Stomach (tissue), 9 donors: ENCODE measurements around the gene SPRYD4. TPM values are rescaled to one million over a fixed set of nuclear protein-coding genes. Genes with fewer than 3 reads are reported as not detected.
A peak's percentile ranks its signal among the peaks of the same experiment; 100 is the strongest.
"Not testable (repeated sequence)": the region's sequence is repeated elsewhere in the genome, so short reads cannot be mapped to it uniquely, and the experiment has no call there.

Experiments used
- DNase-seq, 2 donors: peaks; one replicate each; pipeline versions ENCODE4 v3.0.0 to v3.0.0-alpha.2; 2013 to 2019
- H3K27ac ChIP-seq, 5 donors: fragments of 200-600 bp in 4 of 5; sonication (generic) in 4 of 5; one replicate each; pipeline ENCODE4 v1.5.1; 2013 to 2019; ENCODE audit warnings: mild to moderate bottlenecking in 1 of 5, moderate library complexity in 1 of 5
- H3K27me3 ChIP-seq, 3 donors: fragments of 200-600 bp; sonication (generic); one replicate each; pipeline ENCODE4 v1.5.1; 2017 to 2019; ENCODE audit warnings: mixed run types in 1 of 3
- H3K36me3 ChIP-seq, 4 donors: fragments of 200-600 bp; sonication (generic); 1 replicate in 3 of 4; 2 replicates in 1 of 4; pipeline ENCODE4 v1.5.1; 2016 to 2019
- H3K4me1 ChIP-seq, 4 donors: fragments of 200-600 bp; sonication (generic); one replicate each; pipeline ENCODE4 v1.5.1; 2016 to 2019
- H3K4me3 ChIP-seq, 4 donors: fragments of 200-600 bp; sonication (generic) in 3 of 4; one replicate each; pipeline ENCODE4 v1.5.1; 2016 to 2019; ENCODE audit warnings: mild to moderate bottlenecking in 1 of 4
- H3K9me3 ChIP-seq, 4 donors: fragments of 200-600 bp; sonication (generic); one replicate each; pipeline ENCODE4 v1.5.1; 2016 to 2019
- CTCF ChIP-seq, 7 experiments: fragments of 450-650 bp in 4 of 7; fragments of 200-600 bp in 3 of 7; sonication (generic) in 3 of 7; IDR thresholded peaks; one replicate each; pipeline ENCODE4 v1.5.1; 2016 to 2019; ENCODE audit warnings: antibody characterized with exemption in 7 of 7, control low read depth in 2 of 7, mild to moderate bottlenecking in 1 of 7
- EP300 ChIP-seq: sonication (generic); formaldehyde crosslinking; IDR thresholded peaks from one replicate; pipeline ENCODE4 v1.6.1; 2017; ENCODE audit warnings: antibody characterized with exemption
- POLR2A ChIP-seq, 4 donors: fragments of 450-650 bp; IDR thresholded peaks; one replicate each; pipeline ENCODE4 v1.6.1; 2016; ENCODE audit warnings: antibody characterized with exemption in 4 of 4, control low read depth in 2 of 4, mild to moderate bottlenecking in 1 of 4, moderate library complexity in 1 of 4
- POLR2AphosphoS5 ChIP-seq, 3 donors: sonication (generic); formaldehyde crosslinking; IDR thresholded peaks; one replicate each; pipeline ENCODE4 v1.6.1; 2016; ENCODE audit warnings: antibody characterized with exemption in 3 of 3
- WGBS, 5 donors: extraction: QIAGEN DNeasy Blood & Tissue Kit in 3 of 5; methylation state at CpG; one replicate each; pipeline versions ENCODE4 v1.1.5 to v1.1.7; 2013 to 2018; 5-methylcytosine and 5-hydroxymethylcytosine counted together
- intact Hi-C: fragments of 100-400 bp; cut with DNase I; formaldehyde crosslinking; loops from one replicate; pipeline ENCODE4 v1.15.1; 2023; ENCODE audit warnings: low total_unique reads
- polyA plus RNA-seq, 3 donors: library from polyadenylated mRNA; stranded (reverse); fragments of 200-250 nt; gene quantifications; one replicate each; pipeline ENCODE4 v1.2.3, GENCODE V29; 2013
- total RNA-seq, 5 donors: library from RNA; depleted of rRNA; stranded (reverse); fragments of >200 nt; gene quantifications; one replicate each; pipeline versions ENCODE4 v1.1.0 to v1.2.3, GENCODE V29; 2014 to 2016
- donor health status: healthy with polysubstance abuse.
- donor health status: Bipolar disorder and iron deficiency.
- donor health status: healthy.

SPRYD4 gene
- total and polyA plus RNA-seq, 8 donors = 0.29 to 5.8 (median 2.0) TPM

- WGBS, 5 donors = 78 to 87% (median 85%) methylated on average over 11 of the region's 11 CpGs
- intact Hi-C loops = no loop called here
- TF ChIP-seq CTCF (IDR thresholded peaks at IDR 0.05) = no peak
- no peak for TF ChIP-seq EP300
- TF ChIP-seq POLR2A (IDR thresholded peaks at IDR 0.05) = no peak
- no peak for TF ChIP-seq POLR2AphosphoS5 (IDR thresholded peaks at IDR 0.05)
- H3K4me3 ChIP-seq = no peak overlapping the region
- H3K9me3 ChIP-seq = no peaks in the 10 kb centered on the region
- H3K4me1 ChIP-seq = no peaks in the 10 kb centered on the region
- H3K36me3 ChIP-seq = peaks cover 0 to 11% (median 7%) of the 10 kb centered on the region in 4 donors
- no peak overlapping the region for H3K27ac ChIP-seq
- H3K27me3 ChIP-seq = no peaks in the 10 kb centered on the region
- DNase-seq = no peak
Observed at GRCh38 chr12:56437430-56438176, 30.8 kb upstream of the SPRYD4 start.

- H3K9me3 ChIP-seq, intact Hi-C loops, DNase-seq, H3K4me3 ChIP-seq, H3K27me3 ChIP-seq, H3K4me1 ChIP-seq, H3K36me3 ChIP-seq, H3K27ac ChIP-seq: not testable (repeated sequence)
- 35 to 68% (median 43%) methylated on average over 2 of the region's 2 CpGs for WGBS, 5 donors
Observed at GRCh38 chr12:56443208-56443607, 25.2 kb upstream of the SPRYD4 start.

- peak; percentile 90 to 97 for DNase-seq
- H3K27me3 ChIP-seq = no peaks in the 10 kb centered on the region
- peak within 1 kb of the TSS; percentile 57 to 74 (median 71) for H3K4me3 ChIP-seq
- peaks cover 9 to 19% (median 13%) of the 10 kb centered on the region in 4 donors for H3K4me1 ChIP-seq
- no peaks in the 10 kb centered on the region for H3K9me3 ChIP-seq
- H3K27ac ChIP-seq = peak within 1 kb of the TSS; percentile 84 to 98 (median 93)
- H3K36me3 ChIP-seq = no peaks in the 10 kb centered on the region
- TF ChIP-seq CTCF (IDR thresholded peaks at IDR 0.05) (peak in 2 of 7 experiments; percentile 6 to 36), POLR2A (IDR thresholded peaks at IDR 0.05) (no peak), POLR2AphosphoS5 (IDR thresholded peaks at IDR 0.05) (peak; percentile 58 to 87 (median 84)), EP300 (no peak)
- intact Hi-C loops = no loop called here
- 0 to 1% (median 0%) methylated on average over 50 to 58 of the region's 58 CpGs for WGBS, 5 donors
Observed at GRCh38 chr12:56448860-56449621, 19.3 kb upstream of the SPRYD4 start, which contains the start of gene TIMELESS. TIMELESS (minus strand) TSS chr12:56449426; CDS start chr12:56434170, 15,256 bp downstream.

- no peak for TF ChIP-seq EP300
- no peak for TF ChIP-seq POLR2A (IDR thresholded peaks at IDR 0.05)
- TF ChIP-seq POLR2AphosphoS5 (IDR thresholded peaks at IDR 0.05) = no peak
- TF ChIP-seq CTCF (IDR thresholded peaks at IDR 0.05) = no peak
- intact Hi-C loops = no loop called here
- WGBS, 5 donors = 34 to 39% (median 34%) methylated on average over 5 of the region's 5 CpGs
- Histone ChIP-seq H3K4me1 (peaks cover 9 to 19% (median 13%) of the 10 kb centered on the region in 4 donors), H3K36me3 (no peaks in the 10 kb centered on the region), H3K4me3 (peak overlapping the region; percentile 57 to 74 (median 71)), H3K9me3 (no peaks in the 10 kb centered on the region), H3K27ac (peak overlapping the region; percentile 28 to 95 (median 92)), H3K27me3 (no peaks in the 10 kb centered on the region)
- no peak for DNase-seq
Observed at GRCh38 chr12:56449622-56449984, 18.8 kb upstream of the SPRYD4 start.
